Measurements from ENCODE around the gene CREB3L2. TPM values are rescaled to one million over a fixed set of nuclear protein-coding genes. Genes with fewer than 3 reads are reported as not detected.
"Not testable (repeated sequence)": the region's sequence is repeated elsewhere in the genome, so short reads cannot be mapped to it uniquely, and the experiment has no call there.

The CREB3L2 gene
- total RNA-seq (2014; rRNA removed; shearing (Covaris generic)), result 9.0 and 9.1 TPM in 2 replicates

- peak; percentile 75 for DNase-seq (ENCODE audit: low read depth)
Measured at GRCh38 chr7:138001529-138002095, at the start of gene CREB3L2. CREB3L2 (minus strand) TSS chr7:138002086; CDS start chr7:138001705, 381 bp downstream.

GRCh38 chr7:138049505-138050116 lies 47.7 kb upstream of the CREB3L2 start:
- no peak for DNase-seq (ENCODE audit: low read depth)

GRCh38 chr7:138047907-138048306 lies 46.0 kb upstream of the CREB3L2 start:
- DNase-seq (ENCODE audit: low read depth), result no peak

GRCh38 chr7:138044897-138045296 lies 43.0 kb upstream of the CREB3L2 start:
- no peak for DNase-seq (ENCODE audit: low read depth)

GRCh38 chr7:138040063-138040462 lies 38.2 kb upstream of the CREB3L2 start:
- not testable (repeated sequence) for DNase-seq (ENCODE audit: low read depth)

- DNase-seq (ENCODE audit: low read depth), result no peak
Measured at GRCh38 chr7:138036135-138036534, 34.2 kb upstream of the CREB3L2 start.

GRCh38 chr7:138033241-138033640 lies 31.4 kb upstream of the CREB3L2 start:
- no peak for DNase-seq (ENCODE audit: low read depth)

GRCh38 chr7:138032770-138033169 lies 30.9 kb upstream of the CREB3L2 start:
- no peak for DNase-seq (ENCODE audit: low read depth)

GRCh38 chr7:138032186-138032585 lies 30.3 kb upstream of the CREB3L2 start:
- no peak for DNase-seq (ENCODE audit: low read depth)

- peak; percentile 46 for DNase-seq (ENCODE audit: low read depth)
Measured at GRCh38 chr7:138030679-138031351, 28.9 kb upstream of the CREB3L2 start.

GRCh38 chr7:138029941-138030340 lies 28.1 kb upstream of the CREB3L2 start:
- no peak for DNase-seq (ENCODE audit: low read depth)

GRCh38 chr7:138029126-138029525 lies 27.2 kb upstream of the CREB3L2 start:
- no peak for DNase-seq (ENCODE audit: low read depth)

- no peak for DNase-seq (ENCODE audit: low read depth)
Measured at GRCh38 chr7:138027100-138027499, 25.2 kb upstream of the CREB3L2 start.

GRCh38 chr7:138025215-138026186 lies 23.6 kb upstream of the CREB3L2 start:
- DNase-seq (ENCODE audit: low read depth), result no peak

- no peak for DNase-seq (ENCODE audit: low read depth)
Measured at GRCh38 chr7:138024765-138025164, 22.9 kb upstream of the CREB3L2 start.

- no peak for DNase-seq (ENCODE audit: low read depth)
Measured at GRCh38 chr7:138024343-138024691, 22.4 kb upstream of the CREB3L2 start.

- no peak for DNase-seq (ENCODE audit: low read depth)
Measured at GRCh38 chr7:138023618-138024342, 21.9 kb upstream of the CREB3L2 start.

GRCh38 chr7:138021889-138022288 lies 20.0 kb upstream of the CREB3L2 start:
- DNase-seq (ENCODE audit: low read depth), result peak; percentile 46

- DNase-seq (ENCODE audit: low read depth), result no peak
Measured at GRCh38 chr7:138017992-138018391, 16.1 kb upstream of the CREB3L2 start.

- DNase-seq (ENCODE audit: low read depth), result no peak
Measured at GRCh38 chr7:138015096-138015495, 13.2 kb upstream of the CREB3L2 start.

GRCh38 chr7:138014686-138015085 lies 12.8 kb upstream of the CREB3L2 start:
- no peak for DNase-seq (ENCODE audit: low read depth)

Data from Daoy (cell line).